GM18951 (cell line): Measurements from ENCODE around the gene CIDEA.

ENCODE experiments used
- POLR2A ChIP-seq: IDR thresholded peaks from 4 replicates; pipeline ENCODE4 v1.6.1; 2011; ENCODE audit warnings: mild to moderate bottlenecking; ENCODE audit not compliant: insufficient read length, insufficient read depth; ENCODE audit errors: extremely low read depth
- in situ Hi-C: fragments of 300-500 bp; cut with MboI; formaldehyde crosslinking; loops from one replicate; pipeline ENCODE4 v1.12.0; 2022; ENCODE audit warnings: low sequenced_read_pairs, mixed read lengths, inconsistent platforms; ENCODE audit not compliant: unreplicated experiment

The CIDEA gene

GRCh38 chr18:12314591-12315305 is 60.6 kb downstream of the CIDEA start:
- TF ChIP-seq POLR2A, result no peak
- in situ Hi-C loops, result no loop called here

GRCh38 chr18:12315490-12315889 is 61.3 kb downstream of the CIDEA start:
- in situ Hi-C loops, result no loop called here
- TF ChIP-seq POLR2A, result no peak

- TF ChIP-seq POLR2A, result no peak
- in situ Hi-C loops, result no loop called here
These were observed 61.8 kb downstream of the CIDEA start for GRCh38 chr18:12315911-12316310.

- in situ Hi-C loops, result no loop called here
- no peak for TF ChIP-seq POLR2A
These were observed 63.6 kb downstream of the CIDEA start for GRCh38 chr18:12317664-12318333.

GRCh38 chr18:12318334-12318697 is 64.2 kb downstream of the CIDEA start:
- no peak for TF ChIP-seq POLR2A
- in situ Hi-C loops, result no loop called here

- TF ChIP-seq POLR2A, result no peak
- in situ Hi-C loops, result no loop called here
These were observed 64.7 kb downstream of the CIDEA start for GRCh38 chr18:12318857-12319256.

- in situ Hi-C loops, result no loop called here
These were observed 67.2 kb downstream of the CIDEA start for GRCh38 chr18:12321333-12321732.

GRCh38 chr18:12324991-12325725 is 71.0 kb downstream of the CIDEA start:
- TF ChIP-seq POLR2A, result no peak
- in situ Hi-C loops, result no loop called here

More at GRCh38 chr18:12321333-12321732, 67.2 kb downstream of the CIDEA start:
- no peak for TF ChIP-seq POLR2A

- in situ Hi-C loops, result no loop called here
- no peak for TF ChIP-seq POLR2A
These were observed 71.6 kb downstream of the CIDEA start for GRCh38 chr18:12325726-12326245.

- in situ Hi-C loops, result no loop called here
- no peak for TF ChIP-seq POLR2A
These were observed 72.7 kb downstream of the CIDEA start for GRCh38 chr18:12326711-12327460.
